ENCODE measurements around the gene ARID3A. TPM values are rescaled to one million over a fixed set of nuclear protein-coding genes. Genes with fewer than 3 reads are reported as not detected.

The ARID3A gene
- total and polyA plus RNA-seq, 2 of the 13 experiments (the other 11 are each of a cell fraction or from before 2014, with no cell fraction given): 71.3 to 77.9 TPM

- TF ChIP-seq TEF (CRISPR knock-in tag; IDR thresholded peaks at IDR 0.05) (no peak), ZNF451 (CRISPR knock-in tag; IDR thresholded peaks at IDR 0.05) (peak; percentile 67; the same call in 1 of the 2 replicates), ZNF598 (CRISPR knock-in tag; IDR thresholded peaks at IDR 0.05; ENCODE audit: borderline replicate concordance) (0 out of 2 replicates have a peak, but pooled peaks have one; percentile 31), TFDP2 (CRISPR knock-in tag; IDR thresholded peaks at IDR 0.05) (peak; percentile 74), NFE2 (CRISPR knock-in tag; IDR thresholded peaks at IDR 0.05) (no peak), ZNF484 (CRISPR knock-in tag; IDR thresholded peaks at IDR 0.05; ENCODE audit: borderline replicate concordance, low read depth) (peak; percentile 58; the same call in 1 of the 2 replicates), ZNF557 (CRISPR knock-in tag; IDR thresholded peaks at IDR 0.05) (peak; percentile 48; the same call in 1 of the 2 replicates), NFIC (IDR thresholded peaks at IDR 0.05; ENCODE audit: low read length) (no peak), AFF4 (CRISPR knock-in tag; IDR thresholded peaks at IDR 0.05) (peak; percentile 43; the same call in 1 of the 2 replicates), ZNF639 (CRISPR knock-in tag; conservative IDR thresholded peaks at IDR 0.05) (peak; percentile 75), ATF7-NPFF (CRISPR knock-in tag; IDR thresholded peaks at IDR 0.05; ENCODE audit: low read depth) (peak; percentile 47; the same call in 1 of the 2 replicates), ZHX2 (IDR thresholded peaks at IDR 0.05; ENCODE audit: low read depth) (peak; percentile 69), ZHX2 (CRISPR knock-in tag; IDR thresholded peaks at IDR 0.05; ENCODE audit: borderline replicate concordance) (0 out of 2 replicates have a peak, but pooled peaks have one; percentile 53), ZBTB7B (CRISPR knock-in tag; IDR thresholded peaks at IDR 0.05) (peak; percentile 90), NFKBIZ (CRISPR knock-in tag; IDR thresholded peaks at IDR 0.05) (0 out of 2 replicates have a peak, but pooled peaks have one; percentile 28)
Measured at GRCh38 chr19:917323-918151, 8.3 kb upstream of the ARID3A start, which contains the start of gene KISS1R (continued).

Data from HepG2 (cell line).